ENCODE results near the gene ACKR1.

DNA sequence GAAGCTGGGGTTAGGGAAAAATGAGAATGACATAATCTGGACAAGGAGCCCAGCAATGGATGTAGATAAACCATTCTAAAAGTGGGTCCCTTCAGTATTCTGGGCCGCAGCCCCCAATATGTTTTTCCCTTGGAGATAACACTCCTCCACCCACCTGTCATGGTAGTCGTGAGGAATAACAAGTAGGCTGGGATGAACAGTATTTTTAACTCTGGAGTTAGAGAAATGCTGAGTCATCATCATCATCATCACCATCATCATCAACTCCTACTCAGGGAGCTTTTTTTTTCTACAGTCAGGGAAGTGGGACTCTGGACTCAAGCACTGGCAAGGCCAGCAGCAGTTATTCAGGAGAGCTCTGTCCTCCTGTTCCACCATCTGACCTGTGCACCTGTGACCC is 20.5 kb upstream of the ACKR1 start:
- no peak for TF ChIP-seq CREM (CRISPR knock-in tag; IDR thresholded peaks at IDR 0.05)
- TF ChIP-seq, protein P1, sequence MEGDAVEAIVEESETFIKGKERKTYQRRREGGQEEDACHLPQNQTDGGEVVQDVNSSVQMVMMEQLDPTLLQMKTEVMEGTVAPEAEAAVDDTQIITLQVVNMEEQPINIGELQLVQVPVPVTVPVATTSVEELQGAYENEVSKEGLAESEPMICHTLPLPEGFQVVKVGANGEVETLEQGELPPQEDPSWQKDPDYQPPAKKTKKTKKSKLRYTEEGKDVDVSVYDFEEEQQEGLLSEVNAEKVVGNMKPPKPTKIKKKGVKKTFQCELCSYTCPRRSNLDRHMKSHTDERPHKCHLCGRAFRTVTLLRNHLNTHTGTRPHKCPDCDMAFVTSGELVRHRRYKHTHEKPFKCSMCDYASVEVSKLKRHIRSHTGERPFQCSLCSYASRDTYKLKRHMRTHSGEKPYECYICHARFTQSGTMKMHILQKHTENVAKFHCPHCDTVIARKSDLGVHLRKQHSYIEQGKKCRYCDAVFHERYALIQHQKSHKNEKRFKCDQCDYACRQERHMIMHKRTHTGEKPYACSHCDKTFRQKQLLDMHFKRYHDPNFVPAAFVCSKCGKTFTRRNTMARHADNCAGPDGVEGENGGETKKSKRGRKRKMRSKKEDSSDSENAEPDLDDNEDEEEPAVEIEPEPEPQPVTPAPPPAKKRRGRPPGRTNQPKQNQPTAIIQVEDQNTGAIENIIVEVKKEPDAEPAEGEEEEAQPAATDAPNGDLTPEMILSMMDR (IDR thresholded peaks at IDR 0.05): no peak
- TF ChIP-seq NR3C1 (CRISPR knock-in tag; conservative IDR thresholded peaks at IDR 0.05; ENCODE audit: low read depth): no peak
- TF ChIP-seq, protein P2, sequence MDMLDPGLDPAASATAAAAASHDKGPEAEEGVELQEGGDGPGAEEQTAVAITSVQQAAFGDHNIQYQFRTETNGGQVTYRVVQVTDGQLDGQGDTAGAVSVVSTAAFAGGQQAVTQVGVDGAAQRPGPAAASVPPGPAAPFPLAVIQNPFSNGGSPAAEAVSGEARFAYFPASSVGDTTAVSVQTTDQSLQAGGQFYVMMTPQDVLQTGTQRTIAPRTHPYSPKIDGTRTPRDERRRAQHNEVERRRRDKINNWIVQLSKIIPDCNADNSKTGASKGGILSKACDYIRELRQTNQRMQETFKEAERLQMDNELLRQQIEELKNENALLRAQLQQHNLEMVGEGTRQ (CRISPR knock-in tag; IDR thresholded peaks at IDR 0.05): no peak
- TF ChIP-seq, protein P3, sequence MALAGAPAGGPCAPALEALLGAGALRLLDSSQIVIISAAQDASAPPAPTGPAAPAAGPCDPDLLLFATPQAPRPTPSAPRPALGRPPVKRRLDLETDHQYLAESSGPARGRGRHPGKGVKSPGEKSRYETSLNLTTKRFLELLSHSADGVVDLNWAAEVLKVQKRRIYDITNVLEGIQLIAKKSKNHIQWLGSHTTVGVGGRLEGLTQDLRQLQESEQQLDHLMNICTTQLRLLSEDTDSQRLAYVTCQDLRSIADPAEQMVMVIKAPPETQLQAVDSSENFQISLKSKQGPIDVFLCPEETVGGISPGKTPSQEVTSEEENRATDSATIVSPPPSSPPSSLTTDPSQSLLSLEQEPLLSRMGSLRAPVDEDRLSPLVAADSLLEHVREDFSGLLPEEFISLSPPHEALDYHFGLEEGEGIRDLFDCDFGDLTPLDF (CRISPR knock-in tag; IDR thresholded peaks at IDR 0.05): no peak
- TF ChIP-seq, protein P4, sequence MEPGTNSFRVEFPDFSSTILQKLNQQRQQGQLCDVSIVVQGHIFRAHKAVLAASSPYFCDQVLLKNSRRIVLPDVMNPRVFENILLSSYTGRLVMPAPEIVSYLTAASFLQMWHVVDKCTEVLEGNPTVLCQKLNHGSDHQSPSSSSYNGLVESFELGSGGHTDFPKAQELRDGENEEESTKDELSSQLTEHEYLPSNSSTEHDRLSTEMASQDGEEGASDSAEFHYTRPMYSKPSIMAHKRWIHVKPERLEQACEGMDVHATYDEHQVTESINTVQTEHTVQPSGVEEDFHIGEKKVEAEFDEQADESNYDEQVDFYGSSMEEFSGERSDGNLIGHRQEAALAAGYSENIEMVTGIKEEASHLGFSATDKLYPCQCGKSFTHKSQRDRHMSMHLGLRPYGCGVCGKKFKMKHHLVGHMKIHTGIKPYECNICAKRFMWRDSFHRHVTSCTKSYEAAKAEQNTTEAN (CRISPR knock-in tag; IDR thresholded peaks at IDR 0.05): no peak
- no peak for TF ChIP-seq ATF1 (CRISPR knock-in tag; IDR thresholded peaks at IDR 0.05)
- no peak for TF ChIP-seq FOXP1 (CRISPR knock-in tag; IDR thresholded peaks at IDR 0.05; ENCODE audit: borderline replicate concordance)
- TF ChIP-seq, protein P5, sequence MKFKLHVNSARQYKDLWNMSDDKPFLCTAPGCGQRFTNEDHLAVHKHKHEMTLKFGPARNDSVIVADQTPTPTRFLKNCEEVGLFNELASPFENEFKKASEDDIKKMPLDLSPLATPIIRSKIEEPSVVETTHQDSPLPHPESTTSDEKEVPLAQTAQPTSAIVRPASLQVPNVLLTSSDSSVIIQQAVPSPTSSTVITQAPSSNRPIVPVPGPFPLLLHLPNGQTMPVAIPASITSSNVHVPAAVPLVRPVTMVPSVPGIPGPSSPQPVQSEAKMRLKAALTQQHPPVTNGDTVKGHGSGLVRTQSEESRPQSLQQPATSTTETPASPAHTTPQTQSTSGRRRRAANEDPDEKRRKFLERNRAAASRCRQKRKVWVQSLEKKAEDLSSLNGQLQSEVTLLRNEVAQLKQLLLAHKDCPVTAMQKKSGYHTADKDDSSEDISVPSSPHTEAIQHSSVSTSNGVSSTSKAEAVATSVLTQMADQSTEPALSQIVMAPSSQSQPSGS (CRISPR knock-in tag; IDR thresholded peaks at IDR 0.05; ENCODE audit: borderline replicate concordance, low read depth): no peak
- no peak for TF ChIP-seq JUN (CRISPR knock-in tag; IDR thresholded peaks at IDR 0.05)
- TF ChIP-seq ELF4 (CRISPR knock-in tag; IDR thresholded peaks at IDR 0.05; ENCODE audit: low read depth): no peak
- TF ChIP-seq, protein P6, sequence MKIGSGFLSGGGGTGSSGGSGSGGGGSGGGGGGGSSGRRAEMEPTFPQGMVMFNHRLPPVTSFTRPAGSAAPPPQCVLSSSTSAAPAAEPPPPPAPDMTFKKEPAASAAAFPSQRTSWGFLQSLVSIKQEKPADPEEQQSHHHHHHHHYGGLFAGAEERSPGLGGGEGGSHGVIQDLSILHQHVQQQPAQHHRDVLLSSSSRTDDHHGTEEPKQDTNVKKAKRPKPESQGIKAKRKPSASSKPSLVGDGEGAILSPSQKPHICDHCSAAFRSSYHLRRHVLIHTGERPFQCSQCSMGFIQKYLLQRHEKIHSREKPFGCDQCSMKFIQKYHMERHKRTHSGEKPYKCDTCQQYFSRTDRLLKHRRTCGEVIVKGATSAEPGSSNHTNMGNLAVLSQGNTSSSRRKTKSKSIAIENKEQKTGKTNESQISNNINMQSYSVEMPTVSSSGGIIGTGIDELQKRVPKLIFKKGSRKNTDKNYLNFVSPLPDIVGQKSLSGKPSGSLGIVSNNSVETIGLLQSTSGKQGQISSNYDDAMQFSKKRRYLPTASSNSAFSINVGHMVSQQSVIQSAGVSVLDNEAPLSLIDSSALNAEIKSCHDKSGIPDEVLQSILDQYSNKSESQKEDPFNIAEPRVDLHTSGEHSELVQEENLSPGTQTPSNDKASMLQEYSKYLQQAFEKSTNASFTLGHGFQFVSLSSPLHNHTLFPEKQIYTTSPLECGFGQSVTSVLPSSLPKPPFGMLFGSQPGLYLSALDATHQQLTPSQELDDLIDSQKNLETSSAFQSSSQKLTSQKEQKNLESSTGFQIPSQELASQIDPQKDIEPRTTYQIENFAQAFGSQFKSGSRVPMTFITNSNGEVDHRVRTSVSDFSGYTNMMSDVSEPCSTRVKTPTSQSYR (CRISPR knock-in tag; IDR thresholded peaks at IDR 0.05): no peak
- TF ChIP-seq FOXJ3 (CRISPR knock-in tag; IDR thresholded peaks at IDR 0.05; ENCODE audit: borderline replicate concordance): no peak
